RCC 7860 (cell line): ENCODE results near the gene CLECL1.
A peak's percentile ranks its signal among the peaks of the same experiment; 100 is the strongest.
"Not testable (repeated sequence)": the region's sequence is repeated elsewhere in the genome, so short reads cannot be mapped to it uniquely, and the experiment has no call there.

Source experiments
- DNase-seq: peaks from one replicate; pipeline ENCODE4 v3.0.0-alpha.2; 2015; ENCODE audit warnings: low spot score
- FAIRE-seq: peaks from 2 replicates; lab custom pipeline; 2012; peaks lifted over from hg19 to GRCh38; lab: Jason Lieb, UNC

Gene CLECL1

GRCh38 chr12:9699269-9699897, 33.5 kb downstream of the CLECL1 start:
- FAIRE-seq = no peak

DNA sequence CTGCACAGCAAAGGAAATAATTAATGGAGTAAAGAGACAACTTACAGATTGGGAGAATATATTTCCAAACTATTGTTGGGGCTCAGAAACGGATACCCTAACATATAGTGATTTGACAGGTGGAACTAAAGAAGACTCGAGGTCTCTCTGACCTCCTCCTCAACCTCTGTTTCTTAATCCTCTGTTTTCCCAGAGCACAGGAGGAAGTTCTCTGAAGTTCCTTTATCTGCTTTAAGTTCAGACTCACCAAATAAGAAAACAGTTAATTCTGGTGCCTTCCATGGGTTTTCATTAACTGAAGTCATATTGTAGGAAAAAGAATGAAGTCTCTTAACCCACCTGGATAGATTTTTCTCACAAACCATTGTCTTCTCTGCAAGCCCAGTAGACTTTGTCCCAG, 34.2 kb downstream of the CLECL1 start:
- DNase-seq = no peak
- no peak for FAIRE-seq

More at GRCh38 chr12:9699269-9699897, 33.5 kb downstream of the CLECL1 start:
- DNase-seq = no peak

DNA sequence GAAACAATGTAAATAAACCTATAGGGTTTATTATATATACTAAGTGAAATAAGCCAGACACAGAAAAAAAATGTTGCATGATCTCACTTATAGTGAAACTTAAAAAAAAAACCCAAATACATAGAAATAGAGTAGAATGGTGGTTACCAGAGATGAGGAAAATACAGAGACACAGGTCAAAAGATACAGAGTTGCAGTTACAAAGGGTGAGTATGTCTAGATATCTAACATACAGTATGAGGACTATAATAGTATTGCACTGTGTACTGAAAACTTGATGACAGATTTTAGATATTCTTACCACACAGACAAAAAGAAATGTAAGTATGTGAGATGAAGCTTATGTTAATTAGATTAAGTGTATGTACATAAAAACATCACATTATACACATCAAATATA, 35.3 kb downstream of the CLECL1 start:
- FAIRE-seq (no peak), DNase-seq (no peak)

- not testable (repeated sequence) for DNase-seq, FAIRE-seq
Measured at GRCh38 chr12:9695661-9696060, 37.2 kb downstream of the CLECL1 start.

DNA sequence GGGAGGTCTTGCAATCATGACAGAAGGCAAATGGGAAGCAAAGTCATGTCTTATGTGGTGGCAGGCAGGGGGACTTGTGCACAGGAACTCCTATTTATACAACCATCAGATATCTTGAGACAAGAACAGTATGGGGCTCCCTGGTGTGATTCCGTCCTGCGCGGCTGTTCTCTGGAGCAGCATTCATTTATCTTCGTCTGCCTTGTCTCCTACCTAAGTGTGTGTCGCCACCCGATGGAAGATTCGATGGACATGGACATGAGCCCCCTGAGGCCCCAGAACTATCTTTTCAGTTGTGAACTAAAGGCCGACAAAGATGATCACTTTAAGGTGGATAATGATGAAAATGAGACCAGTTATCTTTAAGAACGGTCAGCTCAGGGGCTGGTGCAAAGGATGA, 37.7 kb downstream of the CLECL1 start:
- DNase-seq, FAIRE-seq: not testable (repeated sequence)

GRCh38 chr12:9694241-9694640, 38.7 kb downstream of the CLECL1 start:
- FAIRE-seq (no peak), DNase-seq (no peak)

DNA sequence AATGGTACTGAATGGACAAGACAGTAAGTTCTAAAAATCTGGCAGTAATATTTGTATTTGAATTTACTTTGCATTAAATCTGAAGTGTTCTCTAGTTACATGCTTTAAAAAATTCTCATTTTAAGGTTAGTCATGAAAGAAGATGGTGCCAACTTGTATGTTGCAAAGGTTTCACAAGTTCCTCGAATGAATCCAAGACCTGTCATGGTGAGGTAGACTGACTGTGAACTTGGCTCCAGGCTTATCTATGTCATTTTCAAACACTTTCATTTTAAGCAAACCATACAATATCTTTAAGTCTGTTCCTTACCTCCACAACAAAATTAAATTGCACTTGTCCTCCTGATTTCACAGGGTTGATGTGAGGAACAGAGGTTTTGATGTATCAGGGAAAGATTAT, 40.0 kb downstream of the CLECL1 start:
- FAIRE-seq (no peak), DNase-seq (no peak)

GRCh38 chr12:9687228-9687627, 45.7 kb downstream of the CLECL1 start:
- DNase-seq (peak; percentile 56), FAIRE-seq (no peak)

GRCh38 chr12:9685915-9686314, 47.0 kb downstream of the CLECL1 start:
- FAIRE-seq (no peak), DNase-seq (no peak)

DNA sequence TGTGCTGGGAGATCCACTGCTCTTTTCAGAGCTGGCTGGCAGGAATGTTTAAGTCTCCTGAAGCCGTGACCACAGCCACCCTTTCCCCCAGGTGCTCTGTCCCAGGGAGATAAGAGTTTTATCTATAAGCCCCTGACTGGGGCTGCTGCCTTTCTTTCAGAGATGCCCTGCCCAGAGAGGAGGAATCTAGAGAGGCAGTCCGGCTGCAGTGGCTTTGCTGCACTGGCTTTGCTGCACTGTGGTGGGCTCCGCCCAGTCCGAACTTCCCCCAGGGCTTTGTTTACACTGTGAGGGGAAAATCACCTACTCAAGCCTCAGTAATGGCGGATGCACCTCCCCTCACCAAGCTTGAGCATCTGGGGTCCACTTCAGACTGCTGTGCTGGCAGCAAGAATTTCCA, 47.5 kb downstream of the CLECL1 start:
- not testable (repeated sequence) for DNase-seq, FAIRE-seq

GRCh38 chr12:9682949-9683348, 49.9 kb downstream of the CLECL1 start:
- FAIRE-seq, DNase-seq: not testable (repeated sequence)

DNA sequence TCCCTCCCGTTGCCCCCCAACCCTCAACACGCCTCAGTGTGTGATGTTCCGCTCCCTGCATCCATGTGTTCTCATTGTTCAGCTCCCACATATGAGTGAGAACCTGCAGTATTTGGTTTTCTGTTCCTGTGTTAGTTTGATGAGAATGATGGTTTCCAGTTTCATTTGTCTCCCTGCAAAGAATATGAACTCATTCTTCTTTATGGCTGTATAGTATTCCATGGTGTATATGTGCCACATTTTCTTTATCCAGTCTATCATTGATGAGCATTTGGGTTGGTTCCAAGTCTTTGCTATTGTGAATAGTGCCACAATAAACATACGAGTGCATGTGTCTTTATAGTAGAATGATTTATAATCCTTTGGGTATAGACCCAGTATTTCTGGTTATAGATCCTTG, 50.4 kb downstream of the CLECL1 start:
- FAIRE-seq, DNase-seq: not testable (repeated sequence)

DNA sequence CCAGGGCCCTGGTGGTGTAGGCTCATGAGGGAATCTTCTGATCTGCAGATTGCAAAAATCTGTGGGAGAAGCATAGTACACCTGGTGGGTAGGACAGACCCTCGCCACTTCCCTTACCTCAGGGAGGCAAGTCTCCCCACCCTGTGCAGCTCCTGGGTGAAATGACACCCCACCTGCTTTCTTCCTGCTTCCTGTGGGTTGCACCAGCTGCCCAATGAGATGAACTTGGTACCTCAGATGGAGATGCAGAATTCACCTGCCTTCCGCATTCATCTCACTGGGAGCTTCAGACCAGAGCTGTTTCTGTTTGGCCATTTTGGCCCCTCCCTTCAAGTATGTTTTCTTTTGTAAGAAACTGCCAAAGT, 58.7 kb downstream of the CLECL1 start:
- DNase-seq = no peak
- FAIRE-seq = no peak

DNA sequence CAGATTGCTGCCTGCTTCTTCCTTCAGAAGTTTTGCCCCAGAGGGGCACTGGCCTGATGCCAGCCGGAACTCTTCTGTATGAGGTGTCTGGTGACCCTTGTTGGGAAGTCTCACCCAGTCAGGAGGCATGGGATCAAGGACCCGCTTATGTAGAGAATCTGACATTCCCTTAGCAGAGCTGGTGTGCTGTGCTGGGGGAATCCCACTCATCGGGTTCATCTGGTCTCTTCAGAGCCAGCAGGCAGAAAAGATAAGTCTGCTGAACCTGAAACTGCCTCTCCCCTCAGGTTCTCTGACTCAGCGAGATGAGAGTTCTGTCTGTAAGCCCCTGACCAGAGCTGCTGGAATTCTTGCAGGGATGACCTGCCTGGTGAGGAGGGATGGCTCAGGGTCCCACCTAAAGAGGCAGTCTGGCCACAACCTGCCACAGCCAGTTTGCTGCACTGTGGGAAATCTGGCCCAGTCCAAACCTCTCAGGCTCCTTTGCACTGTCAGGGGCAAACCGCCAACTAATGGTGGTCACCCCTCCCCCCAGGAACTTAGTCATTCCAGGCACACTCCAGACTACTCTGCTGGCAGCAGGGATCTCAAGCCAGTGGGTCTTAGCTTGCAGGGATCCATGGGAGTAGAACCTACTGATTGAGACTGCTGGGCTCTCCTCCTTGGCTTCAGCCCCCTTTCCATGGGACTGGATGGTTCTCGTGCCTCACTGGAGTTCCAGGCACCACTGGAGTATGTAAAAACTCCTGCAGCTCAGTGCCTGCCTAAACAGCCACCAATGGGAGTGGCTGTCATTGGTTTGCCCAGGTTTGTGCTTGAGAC, 59.3 kb downstream of the CLECL1 start:
- peak; percentile 87 for DNase-seq

More for the DNA sequence above, 59.3 kb downstream of the CLECL1 start:
- peak; percentile 91 for FAIRE-seq
